Fibroblast of mammary gland (primary cell): Measurements from ENCODE around the gene HCFC1R1.

Experiments used
- DNase-seq: peaks from one replicate; pipeline ENCODE4 v3.0.0-alpha.2; 2010; ENCODE audit warnings: low read depth
- H3K4me3 ChIP-seq: 2 replicates; pipeline ENCODE4 v1.5.1; 2011; ENCODE audit warnings: low read depth, mild to moderate bottlenecking, low read length, moderate library complexity; ENCODE audit not compliant: control insufficient read depth
- TF ChIP-seq, protein P1 (sequence below): conservative IDR thresholded peaks from 2 replicates; pipeline ENCODE4 v1.5.1; 2011; ENCODE audit warnings: low read depth, low read length, inconsistent platforms; ENCODE audit not compliant: control insufficient read depth, insufficient read depth

HCFC1R1 gene

DNA sequence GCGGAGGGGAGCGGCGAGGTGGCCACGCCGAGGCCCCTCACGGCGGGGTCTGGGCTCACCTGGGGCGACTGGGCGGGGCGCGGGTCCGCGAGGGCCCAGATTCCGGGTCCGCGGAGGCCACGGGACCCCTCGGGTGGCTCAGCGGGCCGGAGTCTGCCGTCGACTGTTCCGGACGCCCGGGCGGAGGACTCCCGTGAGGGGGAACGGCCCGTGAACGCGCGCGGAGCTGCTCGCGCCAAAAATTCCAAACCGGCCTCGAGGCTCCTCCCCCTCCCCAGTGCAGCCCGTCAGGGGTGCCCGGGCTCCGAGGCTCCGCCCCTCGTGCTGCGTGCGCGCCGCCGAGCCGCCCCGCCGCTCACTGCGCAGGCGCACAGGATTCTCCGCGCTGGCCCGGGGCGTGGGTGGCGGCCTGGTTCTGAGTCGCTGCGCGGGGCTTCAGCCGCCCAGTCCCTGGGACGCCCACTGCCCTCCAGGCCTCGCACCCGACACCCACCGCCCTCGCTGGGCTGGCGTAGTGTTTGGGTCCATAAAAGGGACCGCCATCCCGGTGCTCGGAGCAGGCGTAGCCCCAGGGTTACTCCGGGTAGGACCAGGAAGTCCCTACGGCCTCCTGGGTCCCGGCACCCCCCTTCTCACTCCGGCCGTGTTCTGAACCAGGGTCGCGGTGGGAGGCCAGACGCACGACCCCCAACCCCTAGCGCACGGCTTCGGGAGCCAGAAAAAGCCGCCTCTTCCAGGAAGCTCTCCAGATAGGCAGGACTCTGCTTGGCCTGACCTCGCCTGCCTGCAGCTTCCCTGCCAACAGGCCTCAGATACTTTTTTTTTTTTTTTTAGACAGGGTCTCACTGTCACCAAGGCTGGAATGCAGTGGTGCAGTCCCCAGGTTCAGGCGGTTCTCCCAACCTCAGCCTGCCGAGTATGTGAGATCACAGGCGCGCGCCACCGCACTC, 43.2 kb downstream of the HCFC1R1 start, which contains the start of gene PKMYT1:
PKMYT1 (minus strand) TSS at position 220 of the 950 bp plus-strand sequence. CDS start 789 bp downstream, outside the sequence.
- H3K4me3 ChIP-seq = peak within 1 kb of the TSS; percentile 65
- TF ChIP-seq, protein P1, sequence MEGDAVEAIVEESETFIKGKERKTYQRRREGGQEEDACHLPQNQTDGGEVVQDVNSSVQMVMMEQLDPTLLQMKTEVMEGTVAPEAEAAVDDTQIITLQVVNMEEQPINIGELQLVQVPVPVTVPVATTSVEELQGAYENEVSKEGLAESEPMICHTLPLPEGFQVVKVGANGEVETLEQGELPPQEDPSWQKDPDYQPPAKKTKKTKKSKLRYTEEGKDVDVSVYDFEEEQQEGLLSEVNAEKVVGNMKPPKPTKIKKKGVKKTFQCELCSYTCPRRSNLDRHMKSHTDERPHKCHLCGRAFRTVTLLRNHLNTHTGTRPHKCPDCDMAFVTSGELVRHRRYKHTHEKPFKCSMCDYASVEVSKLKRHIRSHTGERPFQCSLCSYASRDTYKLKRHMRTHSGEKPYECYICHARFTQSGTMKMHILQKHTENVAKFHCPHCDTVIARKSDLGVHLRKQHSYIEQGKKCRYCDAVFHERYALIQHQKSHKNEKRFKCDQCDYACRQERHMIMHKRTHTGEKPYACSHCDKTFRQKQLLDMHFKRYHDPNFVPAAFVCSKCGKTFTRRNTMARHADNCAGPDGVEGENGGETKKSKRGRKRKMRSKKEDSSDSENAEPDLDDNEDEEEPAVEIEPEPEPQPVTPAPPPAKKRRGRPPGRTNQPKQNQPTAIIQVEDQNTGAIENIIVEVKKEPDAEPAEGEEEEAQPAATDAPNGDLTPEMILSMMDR = no peak
- DNase-seq = peak; percentile 77

DNA sequence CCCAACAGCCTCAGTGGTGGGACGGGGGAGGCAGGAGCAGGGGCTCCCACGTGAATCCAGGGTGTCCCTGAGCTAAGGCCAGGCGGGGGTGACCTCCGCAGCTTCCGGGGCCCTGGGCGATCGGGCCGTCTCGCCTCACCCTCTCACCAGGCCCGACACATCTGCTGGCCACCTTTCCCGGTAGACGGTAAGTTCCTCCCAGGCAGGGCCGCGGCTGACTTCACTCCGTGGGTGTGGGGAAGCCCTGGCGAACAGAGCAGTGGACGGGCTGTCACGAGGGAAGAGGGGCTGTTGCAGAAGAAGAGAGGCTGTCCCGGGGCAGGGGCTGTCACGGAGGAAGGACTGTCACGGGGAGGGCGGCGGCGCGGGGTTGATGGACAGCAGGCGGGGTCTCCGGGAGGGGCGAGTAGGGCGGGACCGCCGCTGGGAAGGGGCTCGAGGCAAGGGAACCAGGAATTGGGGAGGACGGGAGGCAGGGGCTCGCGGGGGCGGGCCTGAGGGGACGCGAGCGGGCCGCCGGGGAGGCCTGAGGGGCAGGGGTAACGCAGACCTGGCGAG, 44.0 kb downstream of the HCFC1R1 start:
- no peak for DNase-seq
- TF ChIP-seq, protein P1 = no peak
- H3K4me3 ChIP-seq = peak overlapping the region; percentile 63

DNA sequence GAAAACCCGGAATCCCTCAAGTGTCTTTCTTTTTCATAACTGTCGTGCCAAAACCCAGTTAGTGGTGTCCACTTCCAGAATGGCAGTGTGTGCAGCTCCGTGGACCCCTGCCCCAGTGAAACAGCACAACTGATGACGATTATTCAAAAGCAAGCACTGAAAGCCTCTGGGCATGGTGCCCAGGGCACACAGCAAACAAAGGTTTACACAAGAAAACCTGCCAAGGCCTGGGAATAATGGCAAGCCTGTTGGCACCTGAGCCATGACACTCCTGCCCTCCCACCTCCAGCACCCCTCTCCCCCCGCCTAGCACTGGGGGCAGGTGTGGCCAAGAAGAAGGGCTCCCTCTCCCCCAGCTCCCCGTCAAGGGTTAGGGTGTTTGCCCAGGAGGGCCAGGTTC, 46.3 kb downstream of the HCFC1R1 start:
- no peak overlapping the region for H3K4me3 ChIP-seq
- TF ChIP-seq, protein P1 = no peak
- DNase-seq = no peak

DNA sequence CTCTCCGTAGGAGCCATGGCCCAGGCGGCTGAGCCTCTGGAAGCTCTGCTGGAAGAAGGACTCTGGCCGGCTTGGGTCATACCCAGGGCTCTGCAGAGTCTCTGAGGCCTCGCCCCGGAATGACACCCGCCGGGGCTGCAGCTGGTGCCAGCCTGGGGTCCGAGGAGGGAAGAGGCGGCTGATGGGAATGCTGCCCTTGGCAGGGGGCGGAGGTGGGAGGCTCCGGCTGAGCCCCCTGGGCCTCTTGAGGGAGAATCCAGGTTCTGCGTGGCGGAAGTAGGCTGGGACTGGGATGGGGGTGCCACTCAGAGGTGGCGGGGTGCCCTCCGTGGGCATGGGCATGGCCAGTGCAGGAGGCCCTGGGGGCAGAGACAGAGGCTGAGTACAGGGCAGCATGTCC, 47.1 kb downstream of the HCFC1R1 start:
- no peak overlapping the region for H3K4me3 ChIP-seq

DNA sequence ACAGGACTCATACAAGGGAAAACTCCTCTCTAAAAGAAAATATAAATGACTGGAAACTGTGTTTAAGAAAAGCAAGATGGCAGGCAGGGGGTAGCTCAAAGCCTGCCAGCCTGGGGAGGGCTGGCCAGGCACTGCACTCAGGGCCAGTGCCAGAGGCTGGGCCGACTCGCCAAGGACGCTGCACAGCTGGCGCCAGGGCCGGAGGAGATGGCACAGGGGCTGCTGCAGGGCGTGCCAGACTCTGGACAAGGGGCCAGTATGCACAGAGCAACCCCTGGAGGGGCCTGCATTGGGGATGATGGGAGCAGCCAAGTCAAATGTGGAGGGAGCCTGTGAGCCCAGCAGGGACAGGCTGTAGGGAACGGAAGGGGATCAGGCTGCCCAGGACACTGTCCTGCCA, 47.5 kb downstream of the HCFC1R1 start:
- no peak for DNase-seq
- TF ChIP-seq, protein P1 = no peak
- no peak overlapping the region for H3K4me3 ChIP-seq

More for the DNA sequence above, 47.1 kb downstream of the HCFC1R1 start:
- TF ChIP-seq, protein P1 = no peak
- DNase-seq = no peak

DNA sequence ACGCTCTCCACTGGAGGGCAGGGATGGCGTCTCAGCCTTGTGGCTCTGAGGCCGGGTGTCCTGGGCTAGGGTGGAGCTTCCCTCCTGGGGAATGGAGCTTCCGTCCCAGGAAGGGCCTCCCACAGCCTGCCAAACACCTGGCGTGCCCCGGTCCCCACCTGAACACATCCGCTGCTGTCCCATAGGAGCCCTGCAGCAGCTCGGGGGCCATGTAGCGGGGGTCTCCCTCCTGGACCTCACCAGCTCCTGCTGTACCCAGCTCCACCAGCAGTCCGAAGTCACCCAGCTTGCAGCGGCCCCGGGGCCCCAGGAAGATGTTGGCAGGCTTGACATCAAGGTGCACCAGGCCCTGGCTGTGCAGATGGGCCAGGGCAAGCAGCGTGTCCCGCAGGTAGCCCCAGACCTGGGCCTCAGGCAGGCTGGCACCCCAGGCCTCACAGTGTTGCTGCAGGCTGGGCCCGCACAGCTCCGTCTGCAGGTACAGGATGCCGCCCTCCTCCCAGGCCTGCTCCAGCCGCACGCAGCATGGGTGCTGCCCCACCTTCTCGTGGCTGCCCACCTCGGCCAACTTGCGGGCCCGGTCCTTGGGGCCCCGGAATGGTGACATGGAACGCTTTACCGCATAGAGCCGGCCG, 48.5 kb downstream of the HCFC1R1 start:
- DNase-seq = no peak
- TF ChIP-seq, protein P1 = no peak
- H3K4me3 ChIP-seq = no peak overlapping the region
